Right lung (tissue), 5 donors: ENCODE results near the gene PRKN. TPM values are rescaled to one million over a fixed set of nuclear protein-coding genes. Genes with fewer than 3 reads are reported as not detected.

Source experiments
- DNase-seq, 2 donors: peaks; one replicate each; pipeline ENCODE4 v3.0.0-alpha.2; 2013
- polyA plus RNA-seq, 5 donors: library from polyadenylated mRNA; unstranded; fragments of 120-200 nt; gene quantifications; one replicate each; pipeline versions ENCODE4 v1.2.1 to v1.2.3, GENCODE V29; 2013; ENCODE audit warnings: inconsistent platforms in 1 of 5, low replicate concordance in 1 of 5; ENCODE audit not compliant: insufficient read length in 5 of 5, insufficient read depth in 1 of 5

The PRKN gene
- polyA plus RNA-seq, 5 donors: 2.0 to 3.6 (median 2.7) TPM

- peak; percentile 71 to 81 for DNase-seq
Measured at GRCh38 chr6:161418463-161418945, 1309.1 kb downstream of the PRKN start.

- peak; percentile 74 to 76 for DNase-seq
Measured at GRCh38 chr6:161417717-161418462, 1309.7 kb downstream of the PRKN start.

- no peak for DNase-seq
Measured at GRCh38 chr6:161415302-161415855, 1312.2 kb downstream of the PRKN start.

- no peak for DNase-seq
Measured at GRCh38 chr6:161414707-161415106, 1312.9 kb downstream of the PRKN start.

- DNase-seq: no peak
Measured at GRCh38 chr6:161414180-161414579, 1313.4 kb downstream of the PRKN start.

- DNase-seq: no peak
Measured at GRCh38 chr6:161413355-161413771, 1314.2 kb downstream of the PRKN start.

- DNase-seq: no peak
Measured at GRCh38 chr6:161412795-161413194, 1314.8 kb downstream of the PRKN start.

GRCh38 chr6:161411265-161411944 is 1316.2 kb downstream of the PRKN start:
- no peak for DNase-seq

- no peak for DNase-seq
Measured at GRCh38 chr6:161410736-161411135, 1316.8 kb downstream of the PRKN start.

GRCh38 chr6:161410076-161410475 is 1317.5 kb downstream of the PRKN start:
- DNase-seq: no peak

GRCh38 chr6:161409353-161409752 is 1318.2 kb downstream of the PRKN start:
- DNase-seq: no peak

GRCh38 chr6:161408041-161408440 is 1319.5 kb downstream of the PRKN start:
- DNase-seq: no peak

- no peak for DNase-seq
Measured at GRCh38 chr6:161407581-161407980, 1320.0 kb downstream of the PRKN start.

GRCh38 chr6:161407115-161407514 is 1320.5 kb downstream of the PRKN start:
- DNase-seq: no peak

- DNase-seq: no peak
Measured at GRCh38 chr6:161406646-161407045, 1320.9 kb downstream of the PRKN start.

- no peak for DNase-seq
Measured at GRCh38 chr6:161405418-161405817, 1322.1 kb downstream of the PRKN start.

GRCh38 chr6:161403717-161404116 is 1323.8 kb downstream of the PRKN start:
- DNase-seq: no peak

- no peak for DNase-seq
Measured at GRCh38 chr6:161401587-161402309, 1325.8 kb downstream of the PRKN start.

- DNase-seq: no peak
Measured at GRCh38 chr6:161400671-161401070, 1326.9 kb downstream of the PRKN start.

GRCh38 chr6:161396539-161396938 is 1331.0 kb downstream of the PRKN start:
- DNase-seq: no peak

- no peak for DNase-seq
Measured at GRCh38 chr6:161395716-161396231, 1331.8 kb downstream of the PRKN start.

- no peak for DNase-seq
Measured at GRCh38 chr6:161394437-161394836, 1333.1 kb downstream of the PRKN start.
